Urinary bladder (tissue), 4 donors: ENCODE measurements around the gene CFAP73. TPM values are rescaled to one million over a fixed set of nuclear protein-coding genes. Genes with fewer than 3 reads are reported as not detected.
"Not testable (repeated sequence)": the region's sequence is repeated elsewhere in the genome, so short reads cannot be mapped to it uniquely, and the experiment has no call there.

Experiments used
- DNase-seq: peaks from one replicate; pipeline ENCODE4 v3.0.0-alpha.2; 2015; ENCODE audit errors: extremely low spot score
- H3K27ac ChIP-seq: one replicate; pipeline ENCODE4 v1.5.1; 2013; ENCODE audit warnings: low read depth, mild to moderate bottlenecking, moderate library complexity
- H3K36me3 ChIP-seq: one replicate; pipeline ENCODE4 v1.6.1; 2013; ENCODE audit warnings: mild to moderate bottlenecking, moderate library complexity; ENCODE audit not compliant: insufficient read depth
- H3K4me1 ChIP-seq: one replicate; pipeline ENCODE4 v1.6.1; 2013; ENCODE audit warnings: mild to moderate bottlenecking, moderate library complexity; ENCODE audit not compliant: insufficient read depth
- H3K4me3 ChIP-seq: one replicate; pipeline ENCODE4 v1.5.1; 2013; ENCODE audit warnings: low read depth, low read length
- WGBS: extraction: QIAGEN DNeasy Blood & Tissue Kit; methylation state at CpG from one replicate; pipeline ENCODE4 v1.1.7; 2013; 5-methylcytosine and 5-hydroxymethylcytosine counted together
- polyA plus RNA-seq: library from polyadenylated mRNA; stranded (reverse); fragments of 200-250 nt; gene quantifications from one replicate; pipeline ENCODE4 v1.2.3, GENCODE V29; 2013
- total RNA-seq: library from RNA; depleted of rRNA; stranded (reverse); fragments of >200 nt; gene quantifications from one replicate; pipeline ENCODE4 v1.2.3, GENCODE V29; 2014
- donor health status: healthy with polysubstance abuse.
- donor health status: healthy.

CFAP73 gene
- total and polyA plus RNA-seq, 2 donors, result 0.39 TPM; not detected in 1

DNA sequence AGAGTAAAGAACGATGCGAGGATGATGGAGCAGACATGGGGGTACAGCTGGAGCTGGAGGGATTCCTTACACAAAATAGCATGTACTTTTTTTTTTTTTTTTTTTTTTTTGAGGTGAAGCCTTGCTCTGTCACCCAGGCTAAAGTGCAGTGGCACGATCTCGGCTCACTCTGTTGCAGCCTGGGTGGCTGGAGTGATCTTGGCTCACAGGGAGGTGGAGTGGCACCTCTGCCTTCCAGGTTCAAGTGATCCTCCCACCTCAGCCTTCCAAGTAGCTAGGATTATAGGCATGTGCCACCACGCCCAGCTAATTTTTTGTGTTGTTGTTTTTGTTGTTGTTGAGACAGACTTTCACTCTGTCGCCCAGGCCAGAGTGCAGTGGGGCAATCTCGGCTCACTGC lies 8.8 kb upstream of the CFAP73 start:
- no peak for DNase-seq
- 77% methylated on average over 7 of the region's 7 CpGs for WGBS
- H3K4me1 ChIP-seq, result no peaks in the 10 kb centered on the region
- no peak overlapping the region for H3K27ac ChIP-seq
- no peaks in the 10 kb centered on the region for H3K36me3 ChIP-seq
- H3K4me3 ChIP-seq, result no peak overlapping the region

DNA sequence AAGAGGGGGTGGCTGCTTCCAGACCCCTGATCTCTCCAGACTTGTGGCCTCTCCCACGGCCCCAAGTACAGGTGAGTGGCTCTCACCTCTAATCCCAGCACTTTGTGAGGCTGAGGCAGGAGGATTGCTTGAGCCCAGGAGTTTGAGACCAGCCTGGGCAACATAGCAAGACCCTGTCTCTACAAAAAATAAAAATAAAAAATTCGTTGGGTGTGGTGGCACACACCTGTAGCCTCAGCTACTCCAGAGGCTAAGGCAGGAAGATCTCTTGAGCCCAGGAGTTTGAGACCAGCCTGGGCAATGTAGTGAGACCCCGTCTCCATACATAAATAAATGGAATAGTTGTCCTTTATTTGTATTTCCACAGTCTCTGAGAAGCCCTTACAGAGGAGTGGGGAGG lies 7.8 kb upstream of the CFAP73 start:
- not testable (repeated sequence) for H3K36me3 ChIP-seq, H3K4me3 ChIP-seq, H3K27ac ChIP-seq, DNase-seq, H3K4me1 ChIP-seq
- 74% methylated on average over 3 of the region's 3 CpGs for WGBS

- no peak overlapping the region for H3K27ac ChIP-seq
- DNase-seq, result no peak
- no peak overlapping the region for H3K4me3 ChIP-seq
- 63% methylated on average over 17 of the region's 17 CpGs for WGBS
- H3K4me1 ChIP-seq, result no peaks in the 10 kb centered on the region
- no peaks in the 10 kb centered on the region for H3K36me3 ChIP-seq
Measured at GRCh38 chr12:113142173-113142885, 7.2 kb upstream of the CFAP73 start.

- DNase-seq, result no peak
- Histone ChIP-seq H3K27ac (no peak overlapping the region), H3K4me3 (no peak overlapping the region), H3K36me3 (no peaks in the 10 kb centered on the region), H3K4me1 (no peaks in the 10 kb centered on the region)
- 73% methylated on average over 5 of the region's 5 CpGs for WGBS
Measured at GRCh38 chr12:113142886-113143332, 6.6 kb upstream of the CFAP73 start.

GRCh38 chr12:113143959-113144358 lies 5.6 kb upstream of the CFAP73 start:
- Histone ChIP-seq H3K4me3 (no peak overlapping the region), H3K27ac (no peak overlapping the region), H3K4me1 (no peaks in the 10 kb centered on the region), H3K36me3 (no peaks in the 10 kb centered on the region)
- DNase-seq, result no peak
- 89% methylated on average over 8 of the region's 8 CpGs for WGBS

GRCh38 chr12:113144806-113145205 lies 4.7 kb upstream of the CFAP73 start:
- Histone ChIP-seq H3K27ac (no peak overlapping the region), H3K36me3 (no peaks in the 10 kb centered on the region), H3K4me3 (no peak overlapping the region), H3K4me1 (no peaks in the 10 kb centered on the region)
- no peak for DNase-seq
- 77% methylated on average over 5 of the region's 5 CpGs for WGBS

GRCh38 chr12:113145720-113146551 lies 3.6 kb upstream of the CFAP73 start:
- WGBS, result 73% methylated on average over 12 of the region's 12 CpGs

DNA sequence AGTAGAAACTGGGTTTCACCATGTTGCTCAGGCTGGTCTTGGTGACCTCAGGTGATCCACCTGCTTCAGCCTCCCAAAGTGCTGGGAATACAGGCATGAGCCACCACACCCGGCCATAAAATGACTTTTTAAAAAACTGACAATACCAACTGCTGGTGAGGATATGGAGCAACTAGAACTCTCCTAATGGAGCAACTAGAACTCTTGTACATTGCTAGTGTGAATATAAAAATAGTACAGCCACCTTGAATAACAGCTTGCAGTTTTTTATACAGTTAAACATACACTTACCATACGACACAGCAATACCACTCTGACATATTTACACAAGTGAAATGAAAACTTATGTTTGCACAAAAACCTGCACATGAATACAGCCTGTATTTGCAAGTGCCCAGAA lies 2.5 kb upstream of the CFAP73 start:
- Histone ChIP-seq H3K4me1 (no peaks in the 10 kb centered on the region), H3K4me3 (no peak overlapping the region), H3K36me3 (no peaks in the 10 kb centered on the region), H3K27ac (no peak overlapping the region)
- 63% methylated on average over 2 of the region's 2 CpGs for WGBS
- DNase-seq, result no peak

More at GRCh38 chr12:113145720-113146551, 3.6 kb upstream of the CFAP73 start:
- DNase-seq, result no peak
- Histone ChIP-seq H3K4me3 (no peak overlapping the region), H3K36me3 (no peaks in the 10 kb centered on the region), H3K27ac (no peak overlapping the region), H3K4me1 (no peaks in the 10 kb centered on the region)

DNA sequence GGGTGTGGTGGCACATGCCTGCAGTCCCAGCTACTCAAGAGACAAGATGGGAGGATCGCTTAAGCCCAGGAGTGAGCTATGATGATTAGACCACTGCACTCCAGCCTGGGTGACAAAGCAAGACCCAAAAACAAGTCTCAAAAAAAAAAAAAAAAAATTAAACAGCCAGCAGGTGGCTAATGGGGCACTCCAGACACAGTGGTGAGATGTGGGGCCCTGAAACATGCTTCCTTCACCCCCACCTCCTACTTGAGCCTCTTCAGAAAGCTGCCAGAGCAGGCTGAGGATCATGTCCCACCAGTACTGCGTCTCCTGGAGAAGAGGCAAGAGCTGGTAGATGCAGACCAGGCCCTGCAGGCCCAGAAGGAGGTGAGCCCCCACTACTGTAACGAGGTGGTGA lies 2.1 kb downstream of the CFAP73 start:
- Histone ChIP-seq H3K4me1 (peaks cover 2% of the 10 kb centered on the region), H3K36me3 (no peaks in the 10 kb centered on the region), H3K27ac (no peak overlapping the region), H3K4me3 (no peak overlapping the region)
- 88% methylated on average over 3 of the region's 3 CpGs for WGBS
- no peak for DNase-seq

DNA sequence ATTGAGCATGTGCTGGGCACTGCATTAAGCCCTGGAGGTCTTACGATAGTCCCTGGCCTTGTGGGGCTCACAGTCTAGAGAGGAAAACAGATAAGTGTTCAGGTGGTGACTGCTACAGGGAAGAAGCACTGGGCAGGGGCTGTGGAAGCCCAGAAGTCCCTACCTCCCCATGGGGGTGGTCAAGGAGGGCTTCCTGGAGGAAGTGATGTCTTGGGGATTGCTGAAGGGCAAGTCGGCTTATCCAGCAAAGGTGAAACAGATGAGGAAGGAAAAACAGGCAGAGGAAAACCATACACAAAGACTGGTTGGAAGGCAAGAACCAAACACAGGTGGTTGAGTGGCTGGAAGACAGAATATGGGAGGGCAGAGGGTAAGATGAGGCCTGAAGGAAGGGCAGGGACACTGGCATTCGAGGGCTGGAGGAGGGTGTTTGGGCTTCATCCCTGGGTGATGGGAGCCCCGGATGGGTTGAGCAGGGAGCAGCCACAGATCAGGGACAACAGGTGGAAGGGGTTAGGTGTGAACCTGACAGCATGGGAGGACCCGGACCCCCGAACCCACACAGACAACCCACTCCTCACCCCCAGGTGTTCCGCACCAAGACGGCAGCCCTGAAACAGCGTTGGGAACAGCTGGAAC lies 2.8 kb downstream of the CFAP73 start:
- Histone ChIP-seq H3K4me1 (peaks cover 2% of the 10 kb centered on the region), H3K4me3 (peak overlapping the region; percentile 19), H3K36me3 (no peaks in the 10 kb centered on the region), H3K27ac (no peak overlapping the region)
- 26% methylated on average over 9 of the region's 9 CpGs for WGBS
- no peak for DNase-seq

GRCh38 chr12:113152835-113153814 lies 3.6 kb downstream of the CFAP73 start:
- Histone ChIP-seq H3K27ac (no peak overlapping the region), H3K4me3 (peak overlapping the region; percentile 19), H3K4me1 (peaks cover 2% of the 10 kb centered on the region), H3K36me3 (no peaks in the 10 kb centered on the region)
- DNase-seq, result no peak
- WGBS, result 8% methylated on average over 70 of the region's 70 CpGs

DNA sequence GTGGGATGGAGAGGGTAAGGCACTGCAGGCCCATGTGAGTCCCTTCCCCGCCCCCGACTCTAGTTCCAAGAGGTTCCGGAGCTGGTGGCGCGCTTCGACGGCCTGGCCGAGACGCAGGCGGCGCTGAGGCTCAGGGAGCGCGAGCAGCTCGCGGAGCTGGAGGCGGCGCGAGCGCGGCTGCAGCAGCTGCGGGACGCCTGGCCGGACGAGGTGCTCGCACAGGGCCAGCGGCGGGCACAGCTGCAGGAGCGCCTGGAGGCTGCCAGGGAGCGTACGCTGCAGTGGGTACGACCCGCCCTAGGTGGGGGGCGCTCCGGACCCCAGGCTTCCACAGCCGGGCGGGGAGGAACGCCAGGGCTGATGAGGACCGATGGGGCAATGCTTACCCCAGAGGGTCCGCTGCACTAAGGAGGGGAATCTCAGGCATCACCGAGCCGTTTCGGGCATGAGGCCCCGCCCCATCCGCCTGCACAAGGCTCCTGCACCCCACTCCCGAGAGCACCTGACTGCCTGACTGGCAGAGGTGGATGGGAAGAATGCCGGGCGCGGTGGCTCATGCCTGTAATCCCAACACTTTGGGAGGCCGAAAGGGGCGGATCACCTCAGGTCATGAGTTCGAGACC lies 4.9 kb downstream of the CFAP73 start:
- H3K27ac ChIP-seq, result no peak overlapping the region
- no peak for DNase-seq
- no peak overlapping the region for H3K4me3 ChIP-seq
- H3K4me1 ChIP-seq, result peaks cover 2% of the 10 kb centered on the region
- WGBS, result 4% methylated on average over 51 of the region's 51 CpGs
- peaks cover under 1% of the 10 kb centered on the region for H3K36me3 ChIP-seq
